HepG2 (cell line): ENCODE measurements around the gene UGT1A4. TPM values are rescaled to one million over a fixed set of nuclear protein-coding genes. Genes with fewer than 3 reads are reported as not detected.

Experiments
- ATAC-seq: fragments of 200-7000 bp; cut with Tn5 transposase; 3 replicates; pipeline ENCODE4 v1.9.1; 2020; ENCODE audit warnings: mild to moderate bottlenecking, moderate library complexity
- BruUV-seq: library from RNA; stranded (reverse); fragments of 400-500 nt; replicated peaks from 2 replicates; lab custom pipeline; 2021; lab: Mats Ljungman, UMichigan
- CTCF ChIA-PET: fragments of 300-600 bp; formaldehyde crosslinking; extraction: SDS; loops from one replicate; lab custom pipeline; 2021; ENCODE audit warnings: low total read pairs, inconsistent platforms, low intra/inter-chr PET ratio; lab: Yijun Ruan, JAX
- POLR2A ChIA-PET: fragments of 350-600 bp; sonication (Branson Sonifier 250); formaldehyde crosslinking; loops from one replicate; lab custom pipeline; 2020; ENCODE audit warnings: antibody characterized with exemption, inconsistent platforms; lab: Yijun Ruan, JAX
- DNase-seq: peaks from one replicate; pipeline ENCODE4 v3.0.0-alpha.2; 2015; ENCODE audit warnings: low spot score
- FAIRE-seq: peaks from 3 replicates; lab custom pipeline; 2011; peaks lifted over from hg19 to GRCh38; lab: Jason Lieb, UNC
- H2AFZ ChIP-seq: one replicate; pipeline ENCODE4 v1.6.1; 2011; ENCODE audit warnings: low read length, inconsistent platforms
- H3K27ac ChIP-seq: fragments of 300-600 bp; 3 replicates; pipeline ENCODE4 v1.8.0; 2011; ENCODE audit warnings: mixed run types, mild to moderate bottlenecking, mixed read lengths, low read length, inconsistent platforms; ENCODE audit not compliant: insufficient read depth; ENCODE audit errors: extremely low read length
- H3K27me3 ChIP-seq, 2 experiments: fragments of 200-600 bp in 1 of 2; 2 replicates in 1 of 2; 3 replicates in 1 of 2; pipeline versions ENCODE4 v1.6.0 to v1.8.0; 2011; ENCODE audit warnings: low read length in 2 of 2, mild to moderate bottlenecking in 2 of 2, moderate library complexity in 2 of 2, inconsistent platforms in 1 of 2; ENCODE audit not compliant: insufficient read depth in 2 of 2, control insufficient read depth in 1 of 2
- H3K36me3 ChIP-seq, 2 experiments: fragments of 200-600 bp in 1 of 2; replicated peaks in 1 of 2; 2 replicates in 1 of 2; 3 replicates in 1 of 2; pipeline versions ENCODE4 v1.5.1 to v1.8.0; 2011; ENCODE audit warnings: low read length in 2 of 2, inconsistent platforms in 1 of 2; ENCODE audit not compliant: insufficient read depth in 2 of 2, control insufficient read depth in 1 of 2
- H3K4me1 ChIP-seq: 2 replicates; pipeline ENCODE4 v1.5.1; 2012; ENCODE audit warnings: low read length, inconsistent platforms; ENCODE audit not compliant: insufficient read depth
- H3K4me2 ChIP-seq: 2 replicates; pipeline ENCODE4 v1.6.0; 2011; ENCODE audit warnings: low read depth, low read length, inconsistent platforms
- H3K4me3 ChIP-seq, 3 experiments: fragments of 200-600 bp in 1 of 3; sonication (generic), shearing (Covaris generic) in 1 of 3; replicated peaks in 1 of 3; 2 replicates each; pipeline ENCODE4 v1.5.1; 2011 to 2016; ENCODE audit warnings: low read length in 3 of 3, inconsistent platforms in 2 of 3, low read depth in 2 of 3, mild to moderate bottlenecking in 2 of 3, control low read depth in 1 of 3, mixed read lengths in 1 of 3; ENCODE audit not compliant: insufficient read depth in 1 of 3
- H3K79me2 ChIP-seq: one replicate; pipeline ENCODE4 v1.6.1; 2011; ENCODE audit warnings: low read length, inconsistent platforms; ENCODE audit not compliant: insufficient read depth
- H3K9ac ChIP-seq: 2 replicates; pipeline ENCODE4 v1.6.0; 2011; ENCODE audit warnings: mild to moderate bottlenecking, low read depth, low read length, inconsistent platforms; ENCODE audit not compliant: insufficient read depth
- H3K9me3 ChIP-seq: 2 replicates; pipeline ENCODE4 v1.5.1; 2012; ENCODE audit warnings: mild to moderate bottlenecking, low read length
- H4K20me1 ChIP-seq: 2 replicates; pipeline ENCODE4 v1.6.0; 2011; ENCODE audit warnings: inconsistent platforms, mild to moderate bottlenecking, low read length, moderate library complexity; ENCODE audit not compliant: insufficient read depth
- CEBPG ChIP-seq: IDR thresholded peaks from 2 replicates; pipeline ENCODE4 v1.6.1; 2016
- CREM ChIP-seq, 2 experiments: sonication (generic) in 1 of 2; formaldehyde crosslinking in 1 of 2; IDR thresholded peaks; 2 replicates each; pipeline versions ENCODE4 v1.4.0 to v1.6.1; 2016 to 2020; ENCODE audit warnings: antibody characterized with exemption in 1 of 2, mild to moderate bottlenecking in 1 of 2, missing genetic modification reagents in 1 of 2
- ESRRA ChIP-seq: sonication (generic); formaldehyde crosslinking; IDR thresholded peaks from 2 replicates; pipeline ENCODE4 v1.5.1; 2020; ENCODE audit warnings: mild to moderate bottlenecking, low read depth, missing genetic modification reagents
- ETV5 ChIP-seq: IDR thresholded peaks from 2 replicates; pipeline ENCODE4 v1.6.1; 2018; ENCODE audit warnings: missing biosample characterization, missing genetic modification reagents, inconsistent platforms, borderline replicate concordance
- GABPA ChIP-seq, 2 experiments: IDR thresholded peaks; 2 replicates each; pipeline ENCODE4 v1.6.1; 2011 to 2016; ENCODE audit warnings: low read depth in 2 of 2, low read length in 1 of 2, missing biosample characterization in 1 of 2, missing genetic modification characterization in 1 of 2
- GRHL1 ChIP-seq: sonication (generic); formaldehyde crosslinking; conservative IDR thresholded peaks from 2 replicates; pipeline ENCODE4 v1.8.0; 2022; ENCODE audit warnings: missing genetic modification reagents
- HNF4A ChIP-seq: sonication (generic); formaldehyde crosslinking; IDR thresholded peaks from 2 replicates; pipeline ENCODE4 v1.4.0; 2020; ENCODE audit warnings: missing genetic modification reagents
- MED1 ChIP-seq: sonication (generic); formaldehyde crosslinking; IDR thresholded peaks from 2 replicates; pipeline ENCODE4 v1.4.0; 2020; ENCODE audit warnings: missing genetic modification reagents
- MIER2 ChIP-seq: IDR thresholded peaks from 2 replicates; pipeline ENCODE4 v1.6.1; 2016; ENCODE audit warnings: missing biosample characterization, missing genetic modification reagents
- NCOA5 ChIP-seq: sonication (generic); formaldehyde crosslinking; IDR thresholded peaks from 2 replicates; pipeline ENCODE4 v1.4.0; 2020; ENCODE audit warnings: missing genetic modification reagents
- PPARG ChIP-seq: conservative IDR thresholded peaks from 2 replicates; pipeline ENCODE4 v1.6.1; 2016; ENCODE audit warnings: missing biosample characterization, missing genetic modification reagents
- RARG ChIP-seq: sonication (generic); formaldehyde crosslinking; IDR thresholded peaks from 2 replicates; pipeline ENCODE4 v1.4.0; 2020; ENCODE audit warnings: low read depth, mild to moderate bottlenecking, missing genetic modification reagents
- RORA ChIP-seq: sonication (generic); formaldehyde crosslinking; IDR thresholded peaks from 2 replicates; pipeline ENCODE4 v1.5.0; 2020; ENCODE audit warnings: mild to moderate bottlenecking, missing genetic modification reagents, moderate library complexity
- SIX4 ChIP-seq: sonication (generic); formaldehyde crosslinking; IDR thresholded peaks from 2 replicates; pipeline ENCODE4 v1.4.0; 2020; ENCODE audit warnings: missing genetic modification reagents
- SRSF4 ChIP-seq: fragments of 200-400 bp; formaldehyde crosslinking; IDR thresholded peaks from one replicate; pipeline ENCODE4 v1.6.1; 2018; ENCODE audit warnings: mild to moderate bottlenecking, low read depth, low read length, moderate library complexity; ENCODE audit not compliant: poor library complexity, severe bottlenecking
- TARDBP ChIP-seq: sonication (generic); formaldehyde crosslinking; IDR thresholded peaks from 2 replicates; pipeline ENCODE4 v1.8.0; 2022; ENCODE audit warnings: mild to moderate bottlenecking, missing genetic modification reagents
- ZIK1 ChIP-seq: sonication (generic); formaldehyde crosslinking; IDR thresholded peaks from 2 replicates; pipeline ENCODE4 v1.5.0; 2020; ENCODE audit warnings: mild to moderate bottlenecking, low read depth, missing genetic modification reagents, borderline replicate concordance
- ZNF10 ChIP-seq: sonication (generic); formaldehyde crosslinking; IDR thresholded peaks from 2 replicates; pipeline ENCODE4 v1.4.0; 2020; ENCODE audit warnings: mild to moderate bottlenecking, low read depth, missing genetic modification reagents, borderline replicate concordance
- ZNF136 ChIP-seq: sonication (generic); formaldehyde crosslinking; IDR thresholded peaks from 2 replicates; pipeline ENCODE4 v1.8.1; 2022; ENCODE audit warnings: low read depth, mild to moderate bottlenecking, moderate library complexity, missing genetic modification reagents
- ZNF629 ChIP-seq: sonication (generic); formaldehyde crosslinking; conservative IDR thresholded peaks from 2 replicates; pipeline ENCODE4 v1.5.0; 2020; ENCODE audit warnings: missing genetic modification reagents
- ZNF652 ChIP-seq: IDR thresholded peaks from 2 replicates; pipeline ENCODE4 v1.6.1; 2016; ENCODE audit warnings: low read depth, borderline replicate concordance
- ZNF737 ChIP-seq: sonication (generic); formaldehyde crosslinking; IDR thresholded peaks from 2 replicates; pipeline ENCODE4 v1.5.0; 2020; ENCODE audit warnings: missing genetic modification reagents, mild to moderate bottlenecking, borderline replicate concordance
- ZNF749 ChIP-seq: sonication (generic); formaldehyde crosslinking; IDR thresholded peaks from 2 replicates; pipeline ENCODE4 v1.8.0; 2022; ENCODE audit warnings: mild to moderate bottlenecking, missing genetic modification reagents, moderate library complexity, borderline replicate concordance
- ZNF776 ChIP-seq: sonication (generic); formaldehyde crosslinking; IDR thresholded peaks from 2 replicates; pipeline ENCODE4 v1.4.0; 2020; ENCODE audit warnings: mild to moderate bottlenecking, missing genetic modification reagents
- ZSCAN25 ChIP-seq: sonication (generic); formaldehyde crosslinking; IDR thresholded peaks from 2 replicates; pipeline ENCODE4 v1.8.0; 2022; ENCODE audit warnings: mild to moderate bottlenecking, missing genetic modification reagents
- WGBS: methylation state at CpG from one replicate; pipeline ENCODE4 v1.1.6; 2017; ENCODE audit warnings: low lambda C conversion rate; 5-methylcytosine and 5-hydroxymethylcytosine counted together
- in situ Hi-C: cut with HindIII; loops from 2 replicates; pipeline ENCODE4 v1.10.0; 2017; ENCODE audit warnings: low pct_unique_long_range_greater_than_20kb; ENCODE audit not compliant: extremely low pct_ligation_motif_present
- intact Hi-C: fragments of 100-400 bp; cut with micrococcal nuclease; formaldehyde crosslinking; loops from one replicate; pipeline ENCODE4 v1.10.0; 2022; ENCODE audit not compliant: unreplicated experiment
- polyA plus RNA-seq, 8 experiments: library from polyadenylated mRNA; depleted of rRNA in 3 of 8; stranded (reverse) in 7 of 8; unstranded in 1 of 8; fragments of >200 nt; fragmentation: Illumina TruSeq in 4 of 8; extraction: Trizol in 4 of 8; gene quantifications; 2 replicates each; pipeline versions ENCODE4 v1.2.1 to v1.2.3, GENCODE V29; 2011 to 2016; ENCODE audit warnings: low read depth in 4 of 8, missing spikeins in 1 of 8, mixed read lengths in 1 of 8; ENCODE audit not compliant: insufficient read depth in 1 of 8
- total RNA-seq, 5 experiments: library from RNA; depleted of rRNA; stranded (reverse); fragments of >200 nt; fragmentation: Illumina TruSeq; extraction: Trizol; gene quantifications; 2 replicates each; pipeline ENCODE4 v1.2.3, GENCODE V29; 2016; ENCODE audit warnings: low read depth in 1 of 5

Gene UGT1A4
- total and polyA plus RNA-seq, 2 of the 13 experiments (the other 11 are each of a cell fraction or from before 2014, with no cell fraction given): not detected

GRCh38 chr2:233756429-233757081 is 38.0 kb downstream of the UGT1A4 start:
- Histone ChIP-seq H3K4me1 (peaks cover 46% of the 10 kb centered on the region), H3K79me2 (no peaks in the 10 kb centered on the region), H4K20me1 (no peaks in the 10 kb centered on the region), H3K9me3 (peaks cover 7% of the 10 kb centered on the region), H3K36me3 (no peaks in the 10 kb centered on the region), H3K4me2 (peak overlapping the region; percentile 29; the same call in 1 of the 2 replicates), H2AFZ (no peak overlapping the region), H3K4me3 (no peak overlapping the region), H3K27ac (peak overlapping the region; percentile 36), H3K27me3 (peaks cover 7 to 80% of the 10 kb centered on the region in 2 experiments; a peak in 4 of 5 replicates), H3K9ac (no peak overlapping the region)
- in situ Hi-C loops: no loop called here
- intact Hi-C loops: no loop called here
- ChIA-PET CTCF (no interaction called here), POLR2A (interaction anchor here (2.3 kb wide), 1 partner anchor 11 kb away, joined by 9 read pairs; no protein-coding TSS in a partner anchor)
- FAIRE-seq: peak; percentile 95
- DNase-seq: peak; percentile 96
- BruUV-seq: no TSS peak
- peak; percentile 91 for ATAC-seq
- 2% methylated on average over 7 of the region's 7 CpGs for whole genome bisulfite sequencing
- TF ChIP-seq SIX4 (CRISPR knock-in tag): peak; percentile 91
- peak; percentile 75 for TF ChIP-seq MIER2 (CRISPR knock-in tag)
- no peak for TF ChIP-seq GABPA (IDR thresholded peaks at IDR 0.05; ENCODE audit: low read depth, low read length)
- peak; percentile 60; the same call in 1 of the 2 replicates for TF ChIP-seq GABPA (CRISPR knock-in tag; IDR thresholded peaks at IDR 0.05; ENCODE audit: low read depth)
- TF ChIP-seq CREM (IDR thresholded peaks at IDR 0.05): peak; percentile 95
- TF ChIP-seq CREM (CRISPR knock-in tag; IDR thresholded peaks at IDR 0.05): no peak
- TF ChIP-seq GRHL1 (CRISPR knock-in tag): no peak; the same call in 1 of the 2 replicates
- TF ChIP-seq ESRRA: peak; percentile 87
- TF ChIP-seq ZNF629 (CRISPR knock-in tag): no peak; the same call in 1 of the 2 replicates
- no peak for TF ChIP-seq RORA
- TF ChIP-seq SRSF4: no peak
- TF ChIP-seq TARDBP (CRISPR knock-in tag): peak; percentile 95
- peak; percentile 79; the same call in 1 of the 2 replicates for TF ChIP-seq ETV5 (CRISPR knock-in tag)
- peak; percentile 95 for TF ChIP-seq MED1
- TF ChIP-seq RARG (CRISPR knock-in tag): no peak
- TF ChIP-seq ZNF776 (CRISPR knock-in tag): no peak
- TF ChIP-seq NCOA5: no peak
- TF ChIP-seq ZNF136: no peak
- TF ChIP-seq ZNF749 (CRISPR knock-in tag): no peak
- TF ChIP-seq ZNF10: no peak
- TF ChIP-seq PPARG (CRISPR knock-in tag): peak; percentile 95
- TF ChIP-seq ZNF652: peak; percentile 57; the same call in 1 of the 2 replicates
- no peak for TF ChIP-seq ZNF737 (CRISPR knock-in tag)
- TF ChIP-seq CEBPG (CRISPR knock-in tag): peak; percentile 85
- no peak for TF ChIP-seq ZIK1 (CRISPR knock-in tag)
- peak; percentile 95 for TF ChIP-seq HNF4A (CRISPR knock-in tag)
- peak; percentile 48; the same call in 1 of the 2 replicates for TF ChIP-seq ZSCAN25 (CRISPR knock-in tag)
